Activated CD8-positive, alpha-beta T cell treated with anti-CD3 and anti-CD28 coated beads, Interleukin-2, amount 10 ng/mL, durations not matched to agents 7 days and 5 days (primary cell): ENCODE measurements around the gene RRN3. TPM values are rescaled to one million over a fixed set of nuclear protein-coding genes. Genes with fewer than 3 reads are reported as not detected.

Experiments used
- ATAC-seq: fragments of 150-1000 bp; cut with Tn5 transposase; one replicate; pipeline ENCODE4 v1.10.0; 2021; ENCODE audit warnings: moderate library complexity
- CTCF ChIA-PET: fragments of 350-600 bp; sonication (Branson Sonifier 250); formaldehyde crosslinking; loops from one replicate; lab custom pipeline; 2021; ENCODE audit warnings: antibody characterized with exemption; lab: Charles Lee
- POLR2A ChIA-PET: fragments of 350-600 bp; sonication (Branson Sonifier 250); formaldehyde crosslinking; loops from one replicate; lab custom pipeline; 2021; ENCODE audit warnings: antibody characterized with exemption; lab: Charles Lee
- DNase-seq: peaks from one replicate; pipeline ENCODE4 v3.0.0-alpha.2; 2020
- H3K27ac Mint-ChIP-seq: one replicate; pipeline ENCODE4 v1.8.0; 2021; ENCODE audit warnings: mild to moderate bottlenecking, mixed read lengths
- H3K27me3 Mint-ChIP-seq: one replicate; pipeline ENCODE4 v1.8.0; 2021; ENCODE audit warnings: low read depth, mixed read lengths
- H3K36me3 Mint-ChIP-seq: one replicate; pipeline ENCODE4 v1.8.0; 2021; ENCODE audit warnings: low read depth, mixed read lengths
- H3K4me1 Mint-ChIP-seq: one replicate; pipeline ENCODE4 v1.8.0; 2021; ENCODE audit warnings: low read depth, mixed read lengths
- H3K4me3 Mint-ChIP-seq: one replicate; pipeline ENCODE4 v1.8.0; 2021; ENCODE audit warnings: mild to moderate bottlenecking, mixed read lengths
- H3K9me3 Mint-ChIP-seq: one replicate; pipeline ENCODE4 v1.8.0; 2022; ENCODE audit warnings: mixed read lengths; ENCODE audit not compliant: insufficient read depth
- total RNA-seq, 2 experiments: library from RNA; stranded (reverse); gene quantifications; one replicate each; pipeline ENCODE4 v1.2.3, GENCODE V29; 2021

The RRN3 gene
- total RNA-seq, 2 experiments from 2014 or later: 25.5 to 26.7 TPM

- Mint-ChIP-seq H3K36me3 (peaks cover 34% of the 10 kb centered on the region), H3K4me3 (no peak overlapping the region), H3K4me1 (no peaks in the 10 kb centered on the region), H3K27me3 (no peaks in the 10 kb centered on the region), H3K9me3 (no peaks in the 10 kb centered on the region), H3K27ac (no peak overlapping the region)
- ChIA-PET CTCF (no interaction called here), POLR2A (no interaction called here)
- no peak for ATAC-seq
- DNase-seq: no peak
These were observed 50.7 kb downstream of the RRN3 start for GRCh38 chr16:15043344-15043743.

GRCh38 chr16:15041271-15042004, 52.6 kb downstream of the RRN3 start:
- POLR2A ChIA-PET: no interaction called here
- Mint-ChIP-seq H3K9me3 (no peaks in the 10 kb centered on the region), H3K27ac (no peak overlapping the region), H3K36me3 (peaks cover 38% of the 10 kb centered on the region), H3K27me3 (no peaks in the 10 kb centered on the region), H3K4me3 (no peak overlapping the region), H3K4me1 (no peaks in the 10 kb centered on the region)
- CTCF ChIA-PET: no interaction called here
- DNase-seq: no peak
- no peak for ATAC-seq

- H3K27me3 Mint-ChIP-seq: no peaks in the 10 kb centered on the region
- peaks cover 44% of the 10 kb centered on the region for H3K36me3 Mint-ChIP-seq
- ATAC-seq (no peak), DNase-seq (no peak)
- no peaks in the 10 kb centered on the region for H3K9me3 Mint-ChIP-seq
- ChIA-PET CTCF (interaction anchor here (1.4 kb wide), 1 partner anchor 18 kb away, joined by 3 read pairs; no protein-coding TSS in a partner anchor), POLR2A (no interaction called here)
- no peak overlapping the region for H3K27ac Mint-ChIP-seq
- no peak overlapping the region for H3K4me3 Mint-ChIP-seq
- no peaks in the 10 kb centered on the region for H3K4me1 Mint-ChIP-seq
These were observed 55.4 kb downstream of the RRN3 start for GRCh38 chr16:15038689-15039088.

GRCh38 chr16:15037745-15038144, 56.3 kb downstream of the RRN3 start:
- Mint-ChIP-seq H3K4me1 (peaks cover under 1% of the 10 kb centered on the region), H3K9me3 (no peaks in the 10 kb centered on the region), H3K27ac (peak overlapping the region; percentile 8), H3K27me3 (no peaks in the 10 kb centered on the region), H3K36me3 (peaks cover 48% of the 10 kb centered on the region), H3K4me3 (no peak overlapping the region)
- ChIA-PET CTCF (interaction anchor here (1.2 to 1.4 kb wide), 2 partner anchors 15 to 19 kb away, joined by 3 read pairs; no protein-coding TSS in a partner anchor), POLR2A (no interaction called here)
- ATAC-seq (no peak), DNase-seq (no peak)

GRCh38 chr16:15037003-15037402, 57.1 kb downstream of the RRN3 start:
- ChIA-PET POLR2A (no interaction called here), CTCF (interaction anchor here (1.2 kb wide), 1 partner anchor 15 kb away, joined by 3 read pairs; no protein-coding TSS in a partner anchor)
- DNase-seq: no peak
- peaks cover 51% of the 10 kb centered on the region for H3K36me3 Mint-ChIP-seq
- H3K4me3 Mint-ChIP-seq: no peak overlapping the region
- H3K4me1 Mint-ChIP-seq: peaks cover 7% of the 10 kb centered on the region
- H3K27ac Mint-ChIP-seq: no peak overlapping the region
- no peak for ATAC-seq
- H3K9me3 Mint-ChIP-seq: no peaks in the 10 kb centered on the region
- H3K27me3 Mint-ChIP-seq: no peaks in the 10 kb centered on the region

GRCh38 chr16:15035163-15035729, 58.8 kb downstream of the RRN3 start:
- ChIA-PET CTCF (no interaction called here), POLR2A (no interaction called here)
- peaks cover 60% of the 10 kb centered on the region for H3K36me3 Mint-ChIP-seq
- no peaks in the 10 kb centered on the region for H3K27me3 Mint-ChIP-seq
- no peaks in the 10 kb centered on the region for H3K9me3 Mint-ChIP-seq
- DNase-seq (no peak), ATAC-seq (no peak)
- peaks cover 22% of the 10 kb centered on the region for H3K4me1 Mint-ChIP-seq
- no peak overlapping the region for H3K4me3 Mint-ChIP-seq
- no peak overlapping the region for H3K27ac Mint-ChIP-seq

GRCh38 chr16:15034266-15035162, 59.6 kb downstream of the RRN3 start:
- Mint-ChIP-seq H3K4me3 (no peak overlapping the region), H3K27me3 (no peaks in the 10 kb centered on the region), H3K36me3 (peaks cover 57% of the 10 kb centered on the region), H3K9me3 (no peaks in the 10 kb centered on the region), H3K4me1 (peaks cover 22% of the 10 kb centered on the region), H3K27ac (no peak overlapping the region)
- ChIA-PET CTCF (no interaction called here), POLR2A (no interaction called here)
- no peak for ATAC-seq
- no peak for DNase-seq

- ATAC-seq (no peak), DNase-seq (no peak)
- peaks cover 58% of the 10 kb centered on the region for H3K36me3 Mint-ChIP-seq
- no peak overlapping the region for H3K27ac Mint-ChIP-seq
- ChIA-PET POLR2A (interaction anchor here (0.6 kb wide), 1 partner anchor 590 kb away, joined by 3 read pairs; no protein-coding TSS in a partner anchor), CTCF (interaction anchor here (1.3 kb wide), 1 partner anchor 21 kb away, joined by 3 read pairs; no protein-coding TSS in a partner anchor)
- H3K4me1 Mint-ChIP-seq: peaks cover 22% of the 10 kb centered on the region
- no peaks in the 10 kb centered on the region for H3K27me3 Mint-ChIP-seq
- no peak overlapping the region for H3K4me3 Mint-ChIP-seq
- no peaks in the 10 kb centered on the region for H3K9me3 Mint-ChIP-seq
These were observed 60.8 kb downstream of the RRN3 start for GRCh38 chr16:15033309-15033707.

GRCh38 chr16:15032547-15033308, 61.3 kb downstream of the RRN3 start:
- H3K36me3 Mint-ChIP-seq: peaks cover 55% of the 10 kb centered on the region
- ChIA-PET POLR2A (interaction anchor here (0.6 kb wide), 1 partner anchor 590 kb away, joined by 3 read pairs; no protein-coding TSS in a partner anchor), CTCF (interaction anchor here (1.3 kb wide), 1 partner anchor 22 kb away, joined by 3 read pairs; no protein-coding TSS in a partner anchor)
- H3K4me1 Mint-ChIP-seq: peaks cover 22% of the 10 kb centered on the region
- no peak overlapping the region for H3K4me3 Mint-ChIP-seq
- H3K9me3 Mint-ChIP-seq: no peaks in the 10 kb centered on the region
- ATAC-seq (no peak), DNase-seq (no peak)
- H3K27ac Mint-ChIP-seq: peak overlapping the region; percentile 56
- H3K27me3 Mint-ChIP-seq: no peaks in the 10 kb centered on the region

- ATAC-seq: no peak
- Mint-ChIP-seq H3K4me1 (peaks cover 22% of the 10 kb centered on the region), H3K27ac (peak overlapping the region; percentile 78), H3K9me3 (no peaks in the 10 kb centered on the region), H3K36me3 (peaks cover 51% of the 10 kb centered on the region), H3K4me3 (no peak overlapping the region), H3K27me3 (no peaks in the 10 kb centered on the region)
- no peak for DNase-seq
- POLR2A ChIA-PET: no interaction called here
- CTCF ChIA-PET: interaction anchor here (1.1 kb wide), 1 partner anchor 25 kb away, joined by 4 read pairs; the partner anchor contains the start of gene NTAN1
These were observed 62.5 kb downstream of the RRN3 start for GRCh38 chr16:15031586-15031985.

GRCh38 chr16:15031179-15031578, 62.9 kb downstream of the RRN3 start:
- DNase-seq (peak; percentile 47), ATAC-seq (peak; percentile 68)
- Mint-ChIP-seq H3K9me3 (no peaks in the 10 kb centered on the region), H3K27ac (peak overlapping the region; percentile 78), H3K27me3 (no peaks in the 10 kb centered on the region), H3K4me3 (no peak overlapping the region), H3K36me3 (peaks cover 49% of the 10 kb centered on the region), H3K4me1 (peaks cover 22% of the 10 kb centered on the region)
- ChIA-PET CTCF (interaction anchor here (1.1 kb wide), 1 partner anchor 25 kb away, joined by 4 read pairs; the partner anchor contains the start of gene NTAN1), POLR2A (no interaction called here)
